Stimulated activated memory B cell treated with anti-CD40 and anti-IgM and Interleukin-4, amounts not matched to agents 10 μg/mL and 1 μg/mL and 100 μg/mL, for 72 hours (primary cell): ENCODE data around the gene SUMO3.
A peak's percentile ranks its signal among the peaks of the same experiment; 100 is the strongest.

Experiments
- ATAC-seq: fragments of 150-1000 bp; cut with Tn5 transposase; 2 replicates; pipeline ENCODE4 v1.10.0; 2021
- H3K27ac Mint-ChIP-seq: one replicate; pipeline ENCODE4 v1.8.0; 2022; ENCODE audit warnings: mild to moderate bottlenecking, mixed read lengths
- H3K27me3 Mint-ChIP-seq: one replicate; pipeline ENCODE4 v1.8.0; 2022; ENCODE audit warnings: mixed read lengths
- H3K36me3 Mint-ChIP-seq: one replicate; pipeline ENCODE4 v1.8.0; 2022; ENCODE audit warnings: mixed read lengths
- H3K4me1 Mint-ChIP-seq: one replicate; pipeline ENCODE4 v1.8.0; 2022; ENCODE audit warnings: mixed read lengths
- H3K4me3 Mint-ChIP-seq: one replicate; pipeline ENCODE4 v1.8.0; 2022; ENCODE audit warnings: mild to moderate bottlenecking, moderate library complexity, mixed read lengths
- H3K9me3 Mint-ChIP-seq: one replicate; pipeline ENCODE4 v1.8.0; 2022; ENCODE audit warnings: mixed read lengths

Gene SUMO3

DNA sequence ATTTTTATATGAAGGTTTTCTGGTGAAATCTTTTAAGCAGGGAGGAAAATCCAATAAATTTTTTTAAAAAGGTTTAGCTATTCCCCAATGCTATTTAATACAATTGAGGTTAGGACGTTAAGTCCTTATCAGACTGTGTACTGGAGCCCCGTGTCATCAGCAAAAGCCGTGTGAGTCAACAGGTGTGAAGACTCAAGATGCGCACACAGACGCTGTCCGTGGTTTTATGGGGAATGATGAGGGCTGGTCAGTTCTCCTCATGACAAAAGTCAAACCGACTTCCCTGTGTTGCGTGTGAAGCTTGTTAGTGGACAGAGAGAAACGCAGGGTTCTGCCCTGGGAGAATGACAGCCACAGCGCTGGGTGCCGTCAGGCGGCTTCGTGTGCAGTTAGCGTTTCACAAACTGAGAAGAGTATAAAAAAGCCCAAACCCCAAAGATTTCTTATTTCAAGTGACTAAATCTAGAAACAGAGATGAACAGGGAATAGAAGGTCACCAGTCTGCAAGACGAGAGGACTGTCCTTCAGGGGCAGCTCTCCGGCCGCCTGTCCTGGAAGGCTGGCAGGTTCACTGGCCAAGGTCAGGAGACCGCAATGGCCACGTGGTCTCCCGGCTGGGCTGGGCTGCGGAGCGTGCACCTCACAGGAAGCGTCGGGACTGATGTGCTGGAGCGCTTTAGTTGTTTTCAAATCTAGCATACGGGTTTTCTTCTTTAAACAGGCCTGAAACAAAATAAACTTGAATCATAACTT is 33.2 kb upstream of the SUMO3 start:
- Mint-ChIP-seq H3K27me3 (no peaks in the 10 kb centered on the region), H3K36me3 (peaks cover 45% of the 10 kb centered on the region), H3K27ac (no peak overlapping the region), H3K4me3 (no peak overlapping the region), H3K9me3 (no peaks in the 10 kb centered on the region), H3K4me1 (peaks cover 10% of the 10 kb centered on the region)
- ATAC-seq, result no peak

DNA sequence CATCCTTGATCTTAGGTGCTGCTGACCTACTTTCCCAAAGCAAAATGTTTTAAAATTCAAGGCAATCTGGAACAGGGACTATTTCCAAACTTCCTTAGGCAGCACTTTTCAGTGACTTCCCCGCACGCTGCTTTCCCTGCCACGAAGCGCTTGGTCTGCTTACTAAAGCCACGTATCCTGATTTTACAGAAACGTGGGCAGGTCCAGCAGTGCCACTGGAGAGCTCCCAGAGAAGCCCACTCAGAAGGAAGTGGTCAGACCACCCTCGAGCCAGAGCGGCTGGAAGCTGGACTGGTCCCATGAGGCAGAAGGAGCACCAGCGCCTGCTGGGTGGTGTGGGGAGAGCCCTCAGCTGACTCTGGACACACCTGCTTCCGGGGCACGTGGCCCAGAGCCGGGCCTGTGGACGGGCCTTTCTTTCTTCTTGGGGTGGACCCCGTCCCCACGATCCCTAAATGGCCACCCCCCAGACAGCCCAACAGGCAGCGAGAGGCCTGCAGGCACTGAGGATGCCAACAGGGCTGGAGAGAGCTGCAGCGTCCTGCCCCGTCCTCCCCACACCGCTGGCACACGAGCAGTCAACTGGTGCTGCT is 32.4 kb upstream of the SUMO3 start:
- Mint-ChIP-seq H3K27me3 (peaks cover 3% of the 10 kb centered on the region), H3K27ac (no peak overlapping the region), H3K4me1 (peaks cover 12% of the 10 kb centered on the region), H3K4me3 (no peak overlapping the region), H3K36me3 (peaks cover 39% of the 10 kb centered on the region), H3K9me3 (no peaks in the 10 kb centered on the region)
- ATAC-seq, result no peak

DNA sequence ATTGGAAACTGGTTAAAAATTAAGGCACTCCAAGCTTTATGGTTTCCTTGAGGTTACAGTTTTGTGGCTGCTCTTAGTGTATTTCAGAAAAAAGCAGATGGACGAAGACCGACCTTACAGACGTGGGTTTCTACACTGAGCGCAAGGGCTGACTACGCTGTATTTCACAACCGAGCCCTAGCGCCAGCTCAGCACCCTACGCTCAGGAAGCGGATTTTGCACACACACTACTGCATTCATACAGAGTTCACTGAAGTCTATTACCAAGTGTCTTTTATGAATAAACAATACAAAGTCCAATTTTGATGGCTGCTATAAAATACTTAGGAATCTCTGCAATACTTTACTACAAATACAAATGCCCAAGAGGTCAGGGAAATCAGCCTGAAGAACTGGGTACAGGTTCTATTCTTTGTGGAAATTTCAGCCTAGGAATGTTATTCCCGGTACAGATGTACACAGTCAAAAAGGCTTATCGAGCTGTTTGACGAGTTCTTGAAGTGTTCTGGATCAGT is 31.8 kb upstream of the SUMO3 start:
- H3K4me1 Mint-ChIP-seq, result peaks cover 13% of the 10 kb centered on the region
- no peak overlapping the region for H3K27ac Mint-ChIP-seq
- H3K9me3 Mint-ChIP-seq, result no peaks in the 10 kb centered on the region
- H3K27me3 Mint-ChIP-seq, result peaks cover 9% of the 10 kb centered on the region
- ATAC-seq, result no peak
- no peak overlapping the region for H3K4me3 Mint-ChIP-seq
- H3K36me3 Mint-ChIP-seq, result peaks cover 32% of the 10 kb centered on the region

DNA sequence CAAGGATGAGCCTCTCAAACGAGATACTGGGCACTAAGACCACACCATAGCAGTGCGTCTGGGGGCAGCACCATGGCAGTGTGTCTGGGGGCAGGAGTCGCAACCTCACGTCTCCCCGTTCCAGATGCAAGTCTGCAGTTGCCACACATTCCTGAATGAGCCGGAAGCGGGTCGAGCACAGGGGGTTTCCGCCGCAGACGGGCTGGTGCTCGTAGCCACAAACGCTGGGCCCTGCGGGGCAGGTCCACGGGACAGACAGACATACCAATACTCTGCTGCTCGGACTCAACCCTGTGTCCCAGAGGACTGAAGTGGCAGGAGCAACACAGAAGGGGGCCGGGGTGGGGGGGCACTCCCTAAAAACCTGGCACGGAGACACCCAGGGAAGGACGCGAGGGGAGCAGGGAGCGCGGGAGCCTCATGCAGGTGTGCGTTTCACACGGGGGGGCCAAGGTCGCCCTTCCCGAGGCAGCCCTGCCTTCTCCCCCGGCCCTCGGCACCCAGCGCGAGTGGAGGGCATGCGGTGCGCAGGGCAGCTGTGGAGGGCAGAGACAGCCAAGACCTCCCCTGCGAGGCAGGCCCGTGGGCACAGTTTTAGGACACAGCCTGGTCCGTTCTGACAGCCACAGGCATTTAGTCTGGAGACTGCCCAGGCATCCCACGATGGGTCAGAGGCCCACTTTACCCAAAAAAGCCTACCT is 31.1 kb upstream of the SUMO3 start:
- peaks cover 16% of the 10 kb centered on the region for H3K27me3 Mint-ChIP-seq
- no peak for ATAC-seq
- no peak overlapping the region for H3K27ac Mint-ChIP-seq
- H3K4me3 Mint-ChIP-seq, result no peak overlapping the region
- peaks cover 17% of the 10 kb centered on the region for H3K4me1 Mint-ChIP-seq
- H3K36me3 Mint-ChIP-seq, result peaks cover 25% of the 10 kb centered on the region
- no peaks in the 10 kb centered on the region for H3K9me3 Mint-ChIP-seq

DNA sequence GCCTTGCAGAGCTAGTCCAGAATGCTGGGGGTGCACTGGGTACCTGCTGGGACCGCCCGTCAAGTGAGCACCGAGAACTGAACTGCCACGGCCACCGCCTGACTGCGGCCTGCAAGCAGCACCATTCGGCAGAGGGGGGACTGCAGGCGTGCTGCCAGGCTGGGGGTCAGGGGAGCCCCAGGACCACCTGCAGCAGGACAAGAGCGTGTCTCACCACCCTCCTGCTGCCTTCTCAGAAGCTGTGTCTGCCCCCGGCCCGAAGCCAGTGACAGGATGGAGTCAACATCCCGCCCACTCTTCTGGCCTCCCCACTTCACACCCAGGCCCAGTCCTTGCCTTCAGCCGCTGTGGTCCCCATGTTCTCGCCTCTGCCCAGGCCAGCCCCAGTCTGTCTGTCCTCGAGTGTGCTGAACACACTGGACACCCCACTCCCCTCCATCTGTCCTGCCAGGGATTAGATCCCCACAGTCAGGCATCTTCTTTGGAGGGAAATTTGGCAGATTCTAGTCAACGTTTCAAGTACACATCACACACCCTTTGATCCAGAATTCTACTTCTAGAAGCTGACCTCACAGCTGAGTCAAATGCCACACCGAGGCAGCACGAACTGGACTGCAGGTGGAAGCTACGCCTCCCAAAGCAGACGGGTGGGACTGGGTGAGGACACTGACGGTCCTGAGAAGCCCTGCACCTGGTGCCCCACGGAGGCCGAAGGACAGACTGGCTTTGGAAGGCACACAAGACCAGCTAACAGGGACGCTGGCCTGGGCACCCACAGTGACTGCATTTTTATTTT is 29.6 kb upstream of the SUMO3 start:
- Mint-ChIP-seq H3K4me1 (peaks cover 17% of the 10 kb centered on the region), H3K27ac (no peak overlapping the region), H3K9me3 (no peaks in the 10 kb centered on the region), H3K27me3 (peaks cover 31% of the 10 kb centered on the region), H3K4me3 (no peak overlapping the region), H3K36me3 (peaks cover 18% of the 10 kb centered on the region)
- ATAC-seq, result no peak

DNA sequence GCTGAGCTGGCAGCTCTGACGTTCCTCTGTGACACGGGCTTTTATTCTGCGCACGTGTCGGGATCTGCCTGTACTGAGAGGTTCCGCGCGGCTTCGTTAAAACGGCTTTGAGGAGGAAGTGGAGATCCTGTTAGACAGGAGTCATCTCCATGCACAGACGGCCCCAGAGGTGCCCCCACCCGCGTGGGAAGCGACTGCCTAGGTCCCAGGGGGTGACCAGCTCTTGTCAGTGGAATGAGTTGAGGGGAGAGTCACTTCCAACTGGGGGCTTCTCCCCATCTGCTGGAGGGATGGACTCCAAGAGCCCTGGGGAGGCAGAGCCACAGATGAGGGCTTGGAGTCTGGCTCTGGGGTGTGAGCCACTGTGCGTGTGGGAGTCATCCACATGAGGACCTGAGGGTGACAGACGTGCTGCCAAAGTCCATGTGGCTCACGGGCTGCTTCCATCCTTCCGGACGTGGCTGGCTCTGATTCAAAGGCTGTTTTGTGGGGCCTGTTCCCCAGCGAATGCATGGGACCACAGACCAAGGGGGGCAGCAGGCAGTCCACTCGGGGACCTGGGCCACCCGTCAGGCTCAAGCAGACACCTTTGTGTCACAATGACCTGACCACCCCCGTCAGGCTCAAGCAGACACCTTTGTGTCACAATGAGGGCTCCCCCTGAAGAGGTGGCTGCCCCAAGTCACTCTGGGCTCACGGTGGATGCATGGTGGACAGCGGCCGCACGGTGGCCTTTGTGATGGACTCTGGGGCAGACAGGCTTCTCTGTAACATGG is 28.8 kb upstream of the SUMO3 start:
- no peaks in the 10 kb centered on the region for H3K9me3 Mint-ChIP-seq
- peak; percentile 75 for ATAC-seq
- peaks cover 17% of the 10 kb centered on the region for H3K4me1 Mint-ChIP-seq
- peak overlapping the region; percentile 52 for H3K27ac Mint-ChIP-seq
- peak overlapping the region; percentile 53 for H3K4me3 Mint-ChIP-seq
- H3K36me3 Mint-ChIP-seq, result peaks cover 18% of the 10 kb centered on the region
- H3K27me3 Mint-ChIP-seq, result peaks cover 39% of the 10 kb centered on the region

DNA sequence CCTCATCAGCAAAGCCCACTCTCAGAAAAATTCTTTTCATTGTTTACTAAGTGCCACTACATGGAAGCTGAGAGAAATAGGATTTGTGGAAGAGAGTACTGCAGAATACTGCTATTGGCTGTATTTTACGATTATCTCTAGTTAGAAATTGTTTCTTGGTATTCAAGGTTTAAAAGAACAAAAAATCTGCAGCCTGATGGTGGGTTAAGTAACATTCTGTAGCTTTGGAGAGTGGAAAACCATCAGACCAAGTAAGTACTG is 28.3 kb upstream of the SUMO3 start:
- Mint-ChIP-seq H3K9me3 (no peaks in the 10 kb centered on the region), H3K27ac (peak overlapping the region; percentile 52), H3K4me3 (peak overlapping the region; percentile 53), H3K4me1 (peaks cover 17% of the 10 kb centered on the region), H3K36me3 (peaks cover 15% of the 10 kb centered on the region), H3K27me3 (peaks cover 44% of the 10 kb centered on the region)
- no peak for ATAC-seq

DNA sequence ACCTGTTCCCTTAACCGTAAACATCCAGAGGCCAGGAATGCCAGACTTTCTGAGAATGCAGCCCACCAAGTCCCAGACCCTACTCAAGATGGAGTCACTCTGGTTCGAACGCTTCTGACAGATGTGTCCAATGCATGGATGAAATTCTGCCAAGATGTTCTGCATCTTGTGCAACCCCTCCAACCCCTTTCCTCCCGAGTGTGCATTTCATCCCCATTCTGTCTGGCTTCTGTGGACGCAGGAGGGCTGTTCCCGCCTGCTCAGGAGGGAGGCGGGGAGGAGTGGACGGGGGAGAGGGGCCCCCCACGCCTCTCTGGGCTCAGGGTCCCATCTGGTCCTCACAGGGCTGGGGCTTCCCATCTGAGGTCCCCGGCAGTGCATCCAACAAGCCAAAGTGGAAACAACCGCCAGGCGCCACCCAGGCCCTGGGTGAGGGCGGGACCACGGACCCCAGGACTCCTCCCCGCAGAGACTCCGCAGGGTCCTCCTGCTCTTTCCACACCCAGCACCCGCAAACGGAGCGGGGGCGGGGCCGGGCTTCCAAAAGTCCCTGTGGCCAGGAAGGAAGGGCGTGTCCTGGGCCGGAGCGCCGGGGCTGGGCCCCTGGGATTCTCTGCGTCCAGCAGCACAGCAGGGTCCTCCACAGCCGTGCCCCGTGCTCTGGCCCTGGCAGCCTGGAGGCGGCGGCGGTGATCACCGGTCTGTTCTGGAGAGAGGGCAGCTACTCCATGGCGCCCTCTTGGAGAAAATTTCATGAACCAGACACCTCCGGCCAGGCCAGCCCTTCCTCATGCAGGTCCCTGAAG is 27.8 kb upstream of the SUMO3 start:
- Mint-ChIP-seq H3K9me3 (no peaks in the 10 kb centered on the region), H3K27ac (peak overlapping the region; percentile 52), H3K27me3 (peaks cover 50% of the 10 kb centered on the region), H3K36me3 (peaks cover 10% of the 10 kb centered on the region), H3K4me1 (peaks cover 17% of the 10 kb centered on the region), H3K4me3 (peak overlapping the region; percentile 53)
- ATAC-seq, result peak; percentile 74

DNA sequence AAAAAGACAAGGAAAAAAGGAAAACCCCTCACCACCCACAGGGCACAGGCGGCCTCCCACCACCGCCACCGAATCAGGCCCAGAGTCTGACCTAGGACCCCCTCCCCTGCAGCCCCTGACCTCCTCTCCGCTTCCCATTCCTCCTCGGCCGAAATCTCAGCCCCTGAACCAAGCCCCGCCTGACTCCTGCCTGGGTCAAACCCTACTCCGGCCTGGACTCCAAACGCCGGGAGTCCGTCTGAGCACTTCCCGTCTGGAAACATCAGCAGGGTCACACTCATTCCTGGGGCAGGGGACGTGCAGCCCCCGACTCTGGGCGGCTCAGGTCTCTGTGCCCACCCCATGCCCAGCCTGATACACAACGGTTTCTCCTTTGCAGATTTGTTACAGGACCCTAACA is 26.4 kb upstream of the SUMO3 start:
- Mint-ChIP-seq H3K36me3 (peaks cover 7% of the 10 kb centered on the region), H3K27ac (no peak overlapping the region), H3K9me3 (no peaks in the 10 kb centered on the region), H3K4me3 (no peak overlapping the region), H3K4me1 (peaks cover 17% of the 10 kb centered on the region), H3K27me3 (peaks cover 63% of the 10 kb centered on the region)
- no peak for ATAC-seq

DNA sequence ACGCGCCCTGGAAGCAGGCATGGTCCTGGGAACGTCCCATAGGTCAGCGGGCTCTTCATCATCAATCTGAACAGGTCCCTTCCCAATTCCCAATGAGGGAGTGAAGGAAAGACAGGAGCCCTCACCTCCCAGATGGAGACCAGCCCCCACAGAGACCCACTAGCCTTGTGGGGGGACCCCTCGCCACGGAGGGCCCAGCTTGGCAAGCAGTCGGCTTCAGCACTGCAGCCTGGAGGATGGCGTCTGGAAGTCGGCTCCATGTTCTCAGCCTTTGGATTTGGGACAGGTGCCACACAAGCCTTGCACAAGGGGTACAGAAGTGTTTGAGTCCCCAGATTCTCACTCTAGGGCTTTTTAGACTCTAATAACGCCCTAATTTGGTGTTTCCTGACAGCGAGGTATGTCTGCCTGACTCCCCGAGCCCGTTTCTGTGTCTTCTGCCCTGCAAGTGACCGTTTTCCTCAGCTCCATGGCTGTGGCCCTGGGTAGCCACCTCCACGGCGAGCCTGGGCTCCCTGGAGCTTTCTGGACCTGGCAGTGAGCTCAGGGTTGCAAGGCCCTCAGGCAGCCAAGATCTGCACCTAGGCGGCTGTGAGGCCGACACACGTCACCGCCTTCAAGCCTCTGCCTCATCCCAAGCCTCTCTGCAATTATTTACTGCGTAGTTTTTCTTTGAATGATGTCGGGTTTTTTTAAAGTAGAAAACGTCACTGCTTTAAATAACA is 25.0 kb upstream of the SUMO3 start:
- ATAC-seq, result no peak
- Mint-ChIP-seq H3K27me3 (peaks cover 74% of the 10 kb centered on the region), H3K4me1 (peaks cover 23% of the 10 kb centered on the region), H3K4me3 (no peak overlapping the region), H3K9me3 (no peaks in the 10 kb centered on the region), H3K36me3 (no peaks in the 10 kb centered on the region), H3K27ac (no peak overlapping the region)

DNA sequence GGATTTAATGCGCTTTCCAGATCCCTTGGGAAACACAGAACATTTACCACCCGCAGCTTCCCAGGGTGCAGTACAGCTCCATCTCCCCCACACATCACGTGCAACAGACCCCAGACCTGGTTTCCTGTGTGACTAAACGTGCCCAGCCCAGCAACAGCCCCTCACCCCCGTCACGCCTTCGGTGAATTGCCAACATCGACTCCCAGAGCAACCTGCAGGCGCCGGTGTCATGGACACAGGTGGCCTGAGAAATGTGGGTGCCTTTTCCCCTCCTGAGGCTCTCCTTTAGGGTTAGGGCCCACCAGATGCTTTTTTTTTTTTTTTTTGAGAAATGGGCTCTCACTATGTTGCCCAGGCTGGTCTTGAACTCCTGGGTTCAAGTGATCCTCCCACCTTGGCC is 24.2 kb upstream of the SUMO3 start:
- H3K27ac Mint-ChIP-seq, result no peak overlapping the region
- ATAC-seq, result no peak
- no peak overlapping the region for H3K4me3 Mint-ChIP-seq

DNA sequence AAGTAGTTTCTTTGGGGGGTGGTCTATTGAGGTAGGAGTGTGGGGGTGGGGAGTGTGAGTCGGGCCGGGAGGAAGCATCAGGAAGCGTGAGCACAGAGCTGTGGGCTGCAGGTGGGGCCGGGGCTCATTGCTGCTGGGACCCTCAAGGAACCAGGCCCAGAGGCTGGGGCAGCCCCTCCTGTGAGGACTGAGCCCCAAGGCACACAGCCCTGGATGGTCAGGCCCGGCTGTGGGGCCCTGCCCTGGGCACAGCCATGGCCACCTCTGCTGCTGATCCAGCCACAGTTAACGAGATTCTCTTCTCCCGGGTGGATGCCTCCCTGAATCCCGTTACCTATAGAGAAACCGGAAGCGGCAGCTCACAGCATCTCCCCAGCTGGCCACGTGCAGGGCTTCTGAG is 22.9 kb upstream of the SUMO3 start:
- peaks cover 85% of the 10 kb centered on the region for H3K27me3 Mint-ChIP-seq

More for the DNA sequence above, 24.2 kb upstream of the SUMO3 start:
- Mint-ChIP-seq H3K36me3 (no peaks in the 10 kb centered on the region), H3K9me3 (no peaks in the 10 kb centered on the region), H3K27me3 (peaks cover 82% of the 10 kb centered on the region), H3K4me1 (peaks cover 28% of the 10 kb centered on the region)

DNA sequence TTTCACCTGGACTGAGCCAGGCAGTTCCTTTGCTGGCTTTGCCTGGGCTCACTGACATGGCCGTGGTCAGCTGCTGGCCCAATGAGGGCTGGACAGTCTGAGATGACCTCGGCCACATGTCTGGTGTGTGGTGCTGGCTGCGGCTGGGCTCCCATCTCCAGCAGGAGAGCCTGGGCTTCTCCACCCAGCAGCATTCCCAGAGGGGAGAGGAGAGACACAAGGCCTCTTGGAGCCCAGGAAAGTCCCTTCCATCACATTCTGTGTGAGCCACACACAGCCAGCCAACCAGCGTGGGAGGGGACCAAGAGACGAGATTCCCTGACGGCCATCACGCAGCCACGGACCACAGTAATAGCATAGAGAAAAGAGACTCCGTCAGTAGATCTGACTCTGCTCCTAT is 21.1 kb upstream of the SUMO3 start:
- H3K4me1 Mint-ChIP-seq, result peaks cover 12% of the 10 kb centered on the region
- H3K9me3 Mint-ChIP-seq, result no peaks in the 10 kb centered on the region
- no peak for ATAC-seq
- no peak overlapping the region for H3K27ac Mint-ChIP-seq
- H3K36me3 Mint-ChIP-seq, result no peaks in the 10 kb centered on the region
- no peak overlapping the region for H3K4me3 Mint-ChIP-seq
- peaks cover 68% of the 10 kb centered on the region for H3K27me3 Mint-ChIP-seq

More for the DNA sequence above, 22.9 kb upstream of the SUMO3 start:
- Mint-ChIP-seq H3K4me3 (no peak overlapping the region), H3K36me3 (no peaks in the 10 kb centered on the region), H3K4me1 (peaks cover 17% of the 10 kb centered on the region), H3K9me3 (no peaks in the 10 kb centered on the region), H3K27ac (no peak overlapping the region)
- no peak for ATAC-seq
